WTC11 (cell line): ENCODE results near the gene CADM3.

Experiments used
- CTCF ChIP-seq: fragments of 200-600 bp; IDR thresholded peaks from 2 replicates; pipeline ENCODE4 v1.8.0; 2022; ENCODE audit warnings: antibody characterized with exemption
- ELF4 ChIP-seq: sonication (generic); formaldehyde crosslinking; IDR thresholded peaks from 2 replicates; pipeline ENCODE4 v1.8.1; 2022; ENCODE audit warnings: low read depth, mild to moderate bottlenecking, moderate library complexity, missing genetic modification reagents
- FOXP1 ChIP-seq: sonication (generic); formaldehyde crosslinking; IDR thresholded peaks from 2 replicates; pipeline ENCODE4 v1.8.0; 2022; ENCODE audit warnings: missing genetic modification reagents, mild to moderate bottlenecking, moderate library complexity, borderline replicate concordance
- SMAD4 ChIP-seq: sonication (generic); formaldehyde crosslinking; IDR thresholded peaks from 2 replicates; pipeline ENCODE4 v1.8.0; 2022; ENCODE audit warnings: mild to moderate bottlenecking, missing genetic modification reagents
- SP1 ChIP-seq: sonication (generic); formaldehyde crosslinking; conservative IDR thresholded peaks from 2 replicates; pipeline ENCODE4 v1.8.1; 2022; ENCODE audit warnings: missing genetic modification reagents
- ZNF138 ChIP-seq: sonication (generic); formaldehyde crosslinking; conservative IDR thresholded peaks from 2 replicates; pipeline ENCODE4 v1.8.1; 2022; ENCODE audit warnings: mild to moderate bottlenecking, moderate library complexity, missing genetic modification reagents

- no peak for TF ChIP-seq CTCF
- TF ChIP-seq ELF4 (CRISPR knock-in tag) = no peak
- TF ChIP-seq FOXP1 = no peak
- no peak for TF ChIP-seq ZNF138 (CRISPR knock-in tag)
- no peak for TF ChIP-seq SP1 (CRISPR knock-in tag)
- TF ChIP-seq SMAD4 (CRISPR knock-in tag) = no peak
Measured at GRCh38 chr1:159185121-159185520, 13.7 kb downstream of the CADM3 start.
